Mucosa of descending colon (tissue), 3 donors: ENCODE measurements around the gene MRPL24. TPM values are rescaled to one million over a fixed set of nuclear protein-coding genes. Genes with fewer than 3 reads are reported as not detected.
A peak's percentile ranks its signal among the peaks of the same experiment; 100 is the strongest.
"Not testable (repeated sequence)": the region's sequence is repeated elsewhere in the genome, so short reads cannot be mapped to it uniquely, and the experiment has no call there.

Experiments
- ATAC-seq: fragments of 200-7000 bp; cut with Tn5 transposase; one replicate; pipeline ENCODE4 v1.9.1; 2020; ENCODE audit warnings: mild to moderate bottlenecking, moderate library complexity
- DNase-seq, 3 donors: peaks; one replicate each; pipeline ENCODE4 v3.0.0-alpha.2; 2020
- H3K36me3 ChIP-seq: fragments of 200-600 bp; one replicate; pipeline ENCODE4 v1.8.0; 2021; ENCODE audit warnings: low read depth, mild to moderate bottlenecking
- H3K4me1 ChIP-seq: fragments of 200-600 bp; one replicate; pipeline ENCODE4 v1.8.0; 2021; ENCODE audit warnings: low read depth, mild to moderate bottlenecking
- H3K4me3 ChIP-seq: fragments of 200-600 bp; one replicate; pipeline ENCODE4 v1.8.0; 2021; ENCODE audit warnings: mild to moderate bottlenecking
- H3K9me3 ChIP-seq: fragments of 200-600 bp; one replicate; pipeline ENCODE4 v1.8.0; 2021; ENCODE audit warnings: mild to moderate bottlenecking
- CTCF ChIP-seq: fragments of 200-600 bp; IDR thresholded peaks from one replicate; pipeline ENCODE4 v1.8.0; 2022; ENCODE audit warnings: antibody characterized with exemption, mild to moderate bottlenecking
- intact Hi-C, 2 donors: fragments of 100-400 bp; cut with DNase I in 1 of 2; cut with micrococcal nuclease in 1 of 2; formaldehyde crosslinking; loops; one replicate each; pipeline versions ENCODE4 v1.11.0 to v1.11.1; 2022; cut with DNase I, micrococcal nuclease
- total RNA-seq, 3 donors: library from RNA; stranded (reverse); fragmentation: NEBNext Ultra II Directional in 2 of 3; extraction: Animal tissue kit (Norgen Biotek cat#: 25700) in 2 of 3; gene quantifications; one replicate each; pipeline versions ENCODE4 v1.2.1 to v1.2.4, GENCODE V29; 2021 to 2023
- donor health status: DM: no; HTN: no; CAD: no; lungs with moderate emphysema.
- donor health status: DM: no; HTN: no; CAD: no.
- donor health status: DM: no; HTN: yes; CAD: no.

MRPL24 gene
- total RNA-seq, 3 donors from 2014 or later: 50.1 to 61.7 (median 57.6) TPM

GRCh38 chr1:156766298-156767100 is 25.6 kb upstream of the MRPL24 start:
- peak in 2 of 3 donors; percentile 69 to 71 for DNase-seq
- intact Hi-C loops: no loop called here
- peak; percentile 26 for ATAC-seq
- peaks cover 6% of the 10 kb centered on the region for H3K36me3 ChIP-seq
- TF ChIP-seq CTCF: no peak
- no peaks in the 10 kb centered on the region for H3K9me3 ChIP-seq
- peak overlapping the region; percentile 91 for H3K4me3 ChIP-seq
- peaks cover 20% of the 10 kb centered on the region for H3K4me1 ChIP-seq

- no peaks in the 10 kb centered on the region for H3K9me3 ChIP-seq
- peaks cover 20% of the 10 kb centered on the region for H3K4me1 ChIP-seq
- H3K4me3 ChIP-seq: no peak overlapping the region
- intact Hi-C loops: no loop called here
- H3K36me3 ChIP-seq: peaks cover 6% of the 10 kb centered on the region
- ATAC-seq (no peak), DNase-seq (no peak)
- TF ChIP-seq CTCF: no peak
Observed at GRCh38 chr1:156765666-156766065, 24.8 kb upstream of the MRPL24 start.

GRCh38 chr1:156765136-156765535 is 24.2 kb upstream of the MRPL24 start:
- ATAC-seq, H3K9me3 ChIP-seq, H3K36me3 ChIP-seq, H3K4me3 ChIP-seq, DNase-seq, intact Hi-C loops: not testable (repeated sequence)
- H3K4me1 ChIP-seq: peaks cover 18% of the 10 kb centered on the region

GRCh38 chr1:156760796-156761104 is 19.9 kb upstream of the MRPL24 start:
- no peaks in the 10 kb centered on the region for H3K4me1 ChIP-seq
- intact Hi-C loops: no loop called here
- ATAC-seq (no peak), DNase-seq (no peak)
- H3K4me3 ChIP-seq: no peak overlapping the region
- H3K9me3 ChIP-seq: no peaks in the 10 kb centered on the region
- no peak for TF ChIP-seq CTCF
- H3K36me3 ChIP-seq: no peaks in the 10 kb centered on the region

GRCh38 chr1:156760092-156760795 is 19.4 kb upstream of the MRPL24 start:
- ATAC-seq (no peak), DNase-seq (no peak)
- TF ChIP-seq CTCF: no peak
- no peaks in the 10 kb centered on the region for H3K36me3 ChIP-seq
- no peaks in the 10 kb centered on the region for H3K9me3 ChIP-seq
- H3K4me3 ChIP-seq: no peak overlapping the region
- no peaks in the 10 kb centered on the region for H3K4me1 ChIP-seq
- intact Hi-C loops: no loop called here

- DNase-seq, H3K4me1 ChIP-seq, H3K9me3 ChIP-seq, ATAC-seq, H3K4me3 ChIP-seq, intact Hi-C loops, H3K36me3 ChIP-seq: not testable (repeated sequence)
Observed at GRCh38 chr1:156757572-156758253, 16.8 kb upstream of the MRPL24 start.
